ENCODE measurements around the gene RABGEF1. TPM values are rescaled to one million over a fixed set of nuclear protein-coding genes. Genes with fewer than 3 reads are reported as not detected.
"Not testable (repeated sequence)": the region's sequence is repeated elsewhere in the genome, so short reads cannot be mapped to it uniquely, and the experiment has no call there.

RABGEF1 gene
- total RNA-seq, 2 donors from 2014 or later: 16.3 to 25.5 TPM

- DNase-seq (ENCODE audit: low spot score): no peak
- Histone ChIP-seq H3K36me3 (no peaks in the 10 kb centered on the region), H3K4me3 (no peak overlapping the region), H3K9me3 (no peaks in the 10 kb centered on the region), H3K27ac (no peak overlapping the region), H3K27me3 (no peaks in the 10 kb centered on the region), H3K4me1 (peaks cover 0 to 14% of the 10 kb centered on the region in 2 donors)
- no peak for TF ChIP-seq CTCF (IDR thresholded peaks at IDR 0.05)
Measured at GRCh38 chr7:66766041-66766440, 25.5 kb downstream of the RABGEF1 start.

- H3K9me3 ChIP-seq; H3K27me3 ChIP-seq; H3K4me3 ChIP-seq; H3K27ac ChIP-seq; H3K36me3 ChIP-seq; DNase-seq (ENCODE audit: low spot score): not testable (repeated sequence)
- H3K4me1 ChIP-seq: peaks cover 0 to 14% of the 10 kb centered on the region in 2 donors
Measured at GRCh38 chr7:66767486-66767885, 27.0 kb downstream of the RABGEF1 start.

GRCh38 chr7:66768865-66769832, 28.6 kb downstream of the RABGEF1 start:
- no peaks in the 10 kb centered on the region for H3K27me3 ChIP-seq
- no peak overlapping the region for H3K27ac ChIP-seq
- TF ChIP-seq CTCF (IDR thresholded peaks at IDR 0.05): no peak
- H3K36me3 ChIP-seq: peaks cover 7% of the 10 kb centered on the region
- DNase-seq (ENCODE audit: low spot score): no peak
- H3K4me1 ChIP-seq: peaks cover 0 to 14% of the 10 kb centered on the region in 2 donors
- no peak overlapping the region for H3K4me3 ChIP-seq
- H3K9me3 ChIP-seq: no peaks in the 10 kb centered on the region

- Histone ChIP-seq H3K4me1 (peaks cover 0 to 14% of the 10 kb centered on the region in 2 donors), H3K9me3 (no peaks in the 10 kb centered on the region), H3K36me3 (peaks cover 15% of the 10 kb centered on the region), H3K4me3 (no peak overlapping the region), H3K27me3 (no peaks in the 10 kb centered on the region), H3K27ac (no peak overlapping the region)
- TF ChIP-seq CTCF (IDR thresholded peaks at IDR 0.05): no peak
- no peak for DNase-seq (ENCODE audit: low spot score)
Measured at GRCh38 chr7:66769833-66770512, 29.4 kb downstream of the RABGEF1 start.

- Histone ChIP-seq H3K4me1 (peaks cover 0 to 5% of the 10 kb centered on the region in 2 donors), H3K27me3 (no peaks in the 10 kb centered on the region), H3K4me3 (no peak overlapping the region), H3K36me3 (peaks cover 33% of the 10 kb centered on the region), H3K9me3 (no peaks in the 10 kb centered on the region), H3K27ac (no peak overlapping the region)
- TF ChIP-seq CTCF (IDR thresholded peaks at IDR 0.05): no peak
- DNase-seq (ENCODE audit: low spot score): no peak
Measured at GRCh38 chr7:66771795-66772194, 31.3 kb downstream of the RABGEF1 start.

- H3K27ac ChIP-seq; DNase-seq (ENCODE audit: low spot score); H3K27me3 ChIP-seq; H3K4me1 ChIP-seq; H3K4me3 ChIP-seq; H3K9me3 ChIP-seq: not testable (repeated sequence)
- peaks cover 37% of the 10 kb centered on the region for H3K36me3 ChIP-seq
Measured at GRCh38 chr7:66773744-66774143, 33.2 kb downstream of the RABGEF1 start.

- H3K27ac ChIP-seq; H3K4me3 ChIP-seq; H3K4me1 ChIP-seq; H3K9me3 ChIP-seq; DNase-seq (ENCODE audit: low spot score); H3K27me3 ChIP-seq: not testable (repeated sequence)
- H3K36me3 ChIP-seq: peaks cover 37% of the 10 kb centered on the region
Measured at GRCh38 chr7:66776383-66776782, 35.9 kb downstream of the RABGEF1 start.
